Superior temporal gyrus (tissue), 1 donor: ENCODE results near the gene UTP15.

ENCODE experiments used
- DNase-seq: peaks from one replicate; pipeline ENCODE4 v3.0.0-alpha.2; 2016; ENCODE audit errors: extremely low spot score

The UTP15 gene

GRCh38 chr5:73623060-73623459 lies 57.5 kb downstream of the UTP15 start:
- DNase-seq = no peak

GRCh38 chr5:73623901-73624404 lies 58.4 kb downstream of the UTP15 start:
- no peak for DNase-seq

- DNase-seq = no peak
Measured at GRCh38 chr5:73624888-73625287, 59.3 kb downstream of the UTP15 start.

- no peak for DNase-seq
Measured at GRCh38 chr5:73625372-73625943, 59.9 kb downstream of the UTP15 start.

GRCh38 chr5:73625944-73626811 lies 60.6 kb downstream of the UTP15 start, which contains the start of gene ARHGEF28:
Gene ARHGEF28 (plus strand): TSS chr5:73626196. CDS start chr5:73684852, 58,656 bp downstream.
- no peak for DNase-seq

GRCh38 chr5:73626814-73627313 lies 61.3 kb downstream of the UTP15 start:
- DNase-seq = no peak

GRCh38 chr5:73629456-73629855 lies 63.9 kb downstream of the UTP15 start:
- DNase-seq = no peak

GRCh38 chr5:73630765-73631164 lies 65.2 kb downstream of the UTP15 start:
- no peak for DNase-seq

GRCh38 chr5:73631500-73631899 lies 66.0 kb downstream of the UTP15 start:
- no peak for DNase-seq
